ENCODE results near the gene CDH1.
A peak's percentile ranks its signal among the peaks of the same experiment; 100 is the strongest.

The CDH1 gene

DNA sequence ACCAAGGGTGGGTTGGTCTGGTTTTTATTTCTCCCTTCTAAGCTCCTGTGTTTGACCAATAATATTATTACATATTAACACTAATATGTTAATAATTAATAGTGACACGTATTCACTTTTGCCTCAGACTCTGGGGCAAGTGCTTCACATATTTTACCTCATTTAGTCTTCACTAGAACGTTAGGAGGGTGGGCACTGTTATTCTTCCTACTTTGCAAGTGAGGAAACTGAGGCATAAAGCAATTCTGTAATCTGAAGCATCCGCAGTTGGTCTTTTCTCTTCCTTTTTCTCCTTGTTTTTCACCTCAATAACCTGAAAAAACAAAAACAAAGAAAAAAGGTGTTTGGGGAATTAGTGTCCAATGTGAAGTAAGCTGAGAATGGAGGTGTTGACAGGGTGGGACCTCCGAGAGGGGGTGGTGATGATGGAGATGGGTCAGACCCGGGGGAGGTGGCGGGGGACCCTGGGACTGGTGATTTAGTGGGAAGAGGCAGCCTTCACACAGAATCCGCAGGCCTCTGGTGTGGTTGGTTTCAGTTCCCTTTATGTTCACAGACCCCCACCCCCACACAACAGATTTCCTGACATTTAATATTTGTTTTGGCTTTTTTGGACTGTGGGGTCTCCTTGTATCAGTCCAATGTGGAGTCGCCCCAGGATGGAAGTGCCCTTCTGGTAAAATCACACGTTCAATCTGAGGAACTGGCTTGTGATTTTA is 3.7 kb downstream of the CDH1 start:
- peak; percentile 99 for TF ChIP-seq SPI1 (IDR thresholded peaks at IDR 0.05; ENCODE audit: low read depth, low read length)
- no peak for TF ChIP-seq POU2F2 (IDR thresholded peaks at IDR 0.05; ENCODE audit: low read depth, low read length)
- FAIRE-seq (peak; percentile 59), DNase-seq (ENCODE audit: insufficient read length, low spot score) (no peak)

DNA sequence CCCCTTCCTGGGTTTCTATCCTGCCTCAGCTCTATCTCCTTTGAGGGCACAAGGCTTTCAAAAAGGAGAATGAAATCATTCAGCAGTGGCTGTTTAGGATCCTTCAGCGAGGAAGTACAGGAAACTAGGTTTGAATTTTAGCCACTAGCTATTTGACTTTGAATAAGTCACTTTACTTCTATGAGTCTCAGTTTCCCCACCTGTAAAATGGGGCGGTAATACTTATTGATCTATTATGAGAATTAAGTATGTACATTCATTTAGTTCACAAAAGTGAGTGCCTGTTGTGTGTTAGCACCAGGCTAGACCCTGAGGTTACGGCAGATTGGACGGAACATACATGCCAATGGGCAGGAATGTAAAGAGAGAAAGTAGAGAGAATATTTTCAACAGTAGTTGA is 6.6 kb downstream of the CDH1 start:
- no peak for FAIRE-seq
- no peak for DNase-seq (ENCODE audit: insufficient read length, low spot score)
- TF ChIP-seq POLR2AphosphoS5 (IDR thresholded peaks at IDR 0.05; ENCODE audit: low read depth, low read length) (no peak), POLR2A (IDR thresholded peaks at IDR 0.05; ENCODE audit: low read depth, low read length) (no peak), POU2F2 (IDR thresholded peaks at IDR 0.05; ENCODE audit: low read depth, low read length) (no peak), SPI1 (IDR thresholded peaks at IDR 0.05; ENCODE audit: low read depth, low read length) (no peak), PAX5 (IDR thresholded peaks at IDR 0.05; ENCODE audit: insufficient read depth, low read length, severe bottlenecking) (no peak), TAF1 (IDR thresholded peaks at IDR 0.05; ENCODE audit: low read depth, low read length) (no peak)

DNA sequence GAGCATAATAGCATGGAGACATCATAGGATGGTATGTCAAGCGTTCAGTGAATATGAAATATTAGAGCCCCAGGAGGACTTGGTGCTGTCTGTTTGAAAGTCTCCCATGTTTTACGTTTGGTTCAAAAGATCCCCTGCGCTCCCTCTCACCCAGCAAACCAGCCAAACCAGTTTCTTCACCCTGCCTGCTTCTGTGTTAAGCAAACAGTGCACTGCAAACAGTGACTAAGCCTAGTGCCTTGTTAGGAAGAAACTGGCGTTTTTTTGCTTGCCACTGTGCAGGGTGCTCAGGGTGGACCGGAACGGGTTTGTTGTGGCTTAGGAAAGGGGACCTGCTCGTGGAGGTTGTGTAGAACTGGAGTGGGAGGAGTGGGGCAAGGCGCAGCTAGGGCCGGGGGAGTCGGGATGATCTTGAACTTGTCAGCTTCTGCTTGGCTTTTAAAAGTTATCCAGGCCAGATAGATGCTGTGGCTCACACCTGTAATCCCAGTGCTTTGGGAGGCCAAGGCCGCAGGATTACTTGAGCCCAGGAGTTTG is 7.7 kb downstream of the CDH1 start:
- no peak for TF ChIP-seq SPI1 (IDR thresholded peaks at IDR 0.05; ENCODE audit: low read depth, low read length)
- FAIRE-seq = no peak
- DNase-seq (ENCODE audit: insufficient read length, low spot score) = no peak

DNA sequence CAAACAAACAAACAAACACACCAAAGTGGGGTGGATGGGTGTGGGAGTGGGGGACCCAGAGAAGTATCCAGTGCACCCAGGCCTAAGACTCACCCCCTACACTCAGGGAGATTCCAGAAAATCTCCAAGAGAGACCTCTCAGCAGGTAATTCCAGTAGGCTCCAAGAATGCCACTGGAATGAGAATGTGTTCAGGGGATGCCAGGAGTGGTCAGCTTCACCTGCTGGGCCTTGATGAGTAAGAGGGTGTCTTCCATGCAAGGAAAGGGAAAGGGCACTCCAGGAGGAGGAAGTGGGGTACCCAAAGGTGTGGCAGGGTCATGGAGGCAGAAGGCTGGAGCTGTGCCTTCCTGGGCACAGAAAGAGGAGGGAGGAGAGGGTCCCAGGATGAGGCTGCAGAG is 9.9 kb downstream of the CDH1 start:
- no peak for TF ChIP-seq TAF1 (IDR thresholded peaks at IDR 0.05; ENCODE audit: low read depth, low read length)
- no peak for TF ChIP-seq SPI1 (IDR thresholded peaks at IDR 0.05; ENCODE audit: low read depth, low read length)
- TF ChIP-seq POU2F2 (IDR thresholded peaks at IDR 0.05; ENCODE audit: low read depth, low read length) = no peak
- DNase-seq (ENCODE audit: insufficient read length, low spot score) (no peak), FAIRE-seq (no peak)

DNA sequence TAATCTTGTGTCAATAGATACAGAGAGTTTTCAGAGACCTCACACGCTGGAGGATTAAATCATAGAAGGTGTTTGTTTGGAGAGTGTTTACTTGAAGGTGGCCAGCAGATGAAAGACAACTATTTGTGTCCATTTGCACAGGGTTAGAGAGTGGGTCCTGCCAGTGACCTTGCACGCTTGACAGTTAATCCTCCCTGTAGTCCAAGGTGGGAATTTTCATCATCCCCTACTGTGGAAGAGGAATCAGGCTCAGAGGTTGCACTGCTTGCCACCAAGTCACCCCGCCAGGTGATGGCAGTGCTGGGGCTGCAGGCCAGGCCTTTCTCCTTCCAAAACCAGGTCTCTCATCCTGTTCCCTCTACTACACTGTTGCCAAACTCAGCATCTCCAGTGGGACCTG is 12.3 kb downstream of the CDH1 start:
- DNase-seq (ENCODE audit: insufficient read length, low spot score) = no peak
- no peak for TF ChIP-seq POLR2A (IDR thresholded peaks at IDR 0.05; ENCODE audit: low read depth, low read length)
- no peak for TF ChIP-seq TAF1 (IDR thresholded peaks at IDR 0.05; ENCODE audit: low read depth, low read length)
- no peak for TF ChIP-seq POLR2AphosphoS5 (IDR thresholded peaks at IDR 0.05; ENCODE audit: low read depth, low read length)
- no peak for TF ChIP-seq PAX5 (IDR thresholded peaks at IDR 0.05; ENCODE audit: insufficient read depth, low read length, severe bottlenecking)
- no peak for TF ChIP-seq POU2F2 (IDR thresholded peaks at IDR 0.05; ENCODE audit: low read depth, low read length)
- no peak for TF ChIP-seq SPI1 (IDR thresholded peaks at IDR 0.05; ENCODE audit: low read depth, low read length)
- no peak for FAIRE-seq

DNA sequence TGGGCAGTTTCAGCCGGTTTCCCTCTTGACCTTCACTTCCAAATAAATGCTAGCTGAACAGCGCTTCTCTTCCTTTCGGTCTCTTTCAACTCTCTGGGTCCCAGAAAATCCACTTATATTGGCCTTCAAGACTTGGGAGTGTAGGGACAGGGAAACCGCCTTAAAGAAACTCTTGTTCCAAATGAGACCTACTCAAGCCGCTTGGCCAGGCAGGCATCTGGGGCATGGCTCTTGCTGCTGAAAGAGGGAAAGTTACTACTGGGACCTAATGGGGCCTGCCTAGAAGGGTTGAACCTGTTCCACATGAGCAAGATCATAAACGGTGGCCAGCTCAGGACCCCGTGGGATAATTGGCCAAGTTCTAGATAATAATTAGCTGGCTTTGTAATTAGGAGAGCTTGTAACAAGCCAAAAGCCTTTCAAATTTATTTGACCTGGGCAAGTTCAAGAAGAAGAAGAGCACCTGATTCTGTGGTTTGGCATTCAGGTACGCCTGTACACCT is 13.2 kb downstream of the CDH1 start:
- no peak for FAIRE-seq
- TF ChIP-seq POLR2AphosphoS5 (IDR thresholded peaks at IDR 0.05; ENCODE audit: low read depth, low read length) (no peak), TAF1 (IDR thresholded peaks at IDR 0.05; ENCODE audit: low read depth, low read length) (no peak), PAX5 (IDR thresholded peaks at IDR 0.05; ENCODE audit: insufficient read depth, low read length, severe bottlenecking) (no peak), POLR2A (IDR thresholded peaks at IDR 0.05; ENCODE audit: low read depth, low read length) (no peak), POU2F2 (IDR thresholded peaks at IDR 0.05; ENCODE audit: low read depth, low read length) (no peak), SPI1 (IDR thresholded peaks at IDR 0.05; ENCODE audit: low read depth, low read length) (no peak)
- DNase-seq (ENCODE audit: insufficient read length, low spot score) = no peak

DNA sequence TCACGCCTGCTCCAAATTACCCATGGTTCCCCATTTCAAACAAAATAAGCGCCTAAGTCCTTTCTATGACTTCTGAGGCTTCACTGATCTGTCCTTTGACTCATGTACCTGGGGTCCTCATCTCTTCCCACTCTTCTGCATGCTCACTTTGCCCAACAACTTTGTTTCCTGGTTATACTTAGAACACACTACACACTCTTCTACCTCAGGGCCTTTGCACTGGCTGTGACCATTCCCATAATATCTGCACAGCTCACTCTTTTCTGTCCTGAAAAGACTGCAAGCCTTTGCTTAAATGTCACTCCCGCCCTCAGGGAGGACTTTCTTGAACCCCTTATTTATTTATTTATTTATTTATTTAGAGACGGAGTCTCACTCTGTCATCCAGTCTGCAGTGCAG is 14.1 kb downstream of the CDH1 start:
- TF ChIP-seq POLR2A (IDR thresholded peaks at IDR 0.05; ENCODE audit: low read depth, low read length) (no peak), PAX5 (IDR thresholded peaks at IDR 0.05; ENCODE audit: insufficient read depth, low read length, severe bottlenecking) (no peak), POLR2AphosphoS5 (IDR thresholded peaks at IDR 0.05; ENCODE audit: low read depth, low read length) (no peak), SPI1 (IDR thresholded peaks at IDR 0.05; ENCODE audit: low read depth, low read length) (no peak), TAF1 (IDR thresholded peaks at IDR 0.05; ENCODE audit: low read depth, low read length) (no peak), POU2F2 (IDR thresholded peaks at IDR 0.05; ENCODE audit: low read depth, low read length) (no peak)
- DNase-seq (ENCODE audit: insufficient read length, low spot score) (no peak), FAIRE-seq (no peak)

DNA sequence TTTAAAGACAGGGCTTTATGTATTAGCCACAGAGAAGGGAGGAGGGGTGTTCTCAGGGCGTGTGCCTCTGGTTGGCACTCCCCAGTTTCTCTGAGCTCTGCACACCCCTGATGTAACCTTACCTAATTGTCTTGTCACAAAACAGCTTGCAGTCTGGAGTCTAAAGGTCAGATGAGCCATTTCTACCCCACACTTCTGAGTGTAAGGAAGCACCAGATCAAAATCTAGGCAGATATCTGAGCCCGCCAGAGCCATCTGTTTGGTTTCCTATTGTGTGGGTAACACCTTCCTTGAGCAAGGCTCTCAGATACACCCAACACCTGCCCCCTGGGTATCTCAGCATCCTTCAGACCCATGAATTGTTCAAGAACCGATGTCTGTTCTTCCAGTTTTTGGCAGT is 15.5 kb downstream of the CDH1 start:
- FAIRE-seq = peak; percentile 60
- TF ChIP-seq SPI1 (IDR thresholded peaks at IDR 0.05; ENCODE audit: low read depth, low read length) = no peak
- TF ChIP-seq POLR2A (IDR thresholded peaks at IDR 0.05; ENCODE audit: low read depth, low read length) = no peak
- TF ChIP-seq POU2F2 (IDR thresholded peaks at IDR 0.05; ENCODE audit: low read depth, low read length) = no peak
- no peak for TF ChIP-seq POLR2AphosphoS5 (IDR thresholded peaks at IDR 0.05; ENCODE audit: low read depth, low read length)
- TF ChIP-seq TAF1 (IDR thresholded peaks at IDR 0.05; ENCODE audit: low read depth, low read length) = no peak
- no peak for TF ChIP-seq PAX5 (IDR thresholded peaks at IDR 0.05; ENCODE audit: insufficient read depth, low read length, severe bottlenecking)
- no peak for DNase-seq (ENCODE audit: insufficient read length, low spot score)

DNA sequence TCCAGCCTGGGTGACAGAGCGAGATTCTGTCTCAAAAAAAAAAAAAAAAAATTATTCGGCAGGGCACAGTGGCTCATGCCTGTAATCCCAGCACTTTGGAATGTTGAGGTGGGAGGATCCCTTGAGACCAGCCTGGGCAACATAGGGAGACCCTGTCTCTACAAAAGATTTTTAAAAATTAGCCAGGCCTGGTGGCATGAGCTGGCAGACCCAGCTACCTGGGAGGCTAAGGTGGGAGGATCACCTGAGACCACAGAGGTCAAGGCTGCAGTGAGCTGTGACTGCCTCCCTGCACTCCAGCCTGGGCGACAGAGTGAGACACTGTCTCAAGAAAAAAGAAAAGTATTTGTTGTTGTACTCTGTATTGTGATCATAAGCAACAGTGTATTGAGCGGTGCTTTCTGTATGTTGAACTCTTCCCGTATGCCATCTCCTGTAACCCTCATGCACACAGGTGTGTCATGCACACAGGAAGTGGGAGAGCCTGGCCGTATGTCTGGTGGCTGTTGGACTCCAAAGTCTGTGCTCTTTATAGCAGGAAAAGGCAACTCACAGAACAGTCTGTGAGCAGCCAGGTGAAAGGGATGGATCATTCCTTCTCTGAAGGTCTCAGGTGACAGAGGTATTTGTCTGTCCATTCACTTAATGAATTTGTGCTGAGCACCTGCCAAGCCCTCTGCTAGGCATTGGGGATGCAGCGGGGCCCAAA is 17.1 kb downstream of the CDH1 start:
- no peak for DNase-seq (ENCODE audit: insufficient read length, low spot score)
- peak; percentile 69 for FAIRE-seq

More for the DNA sequence above, 17.1 kb downstream of the CDH1 start:
- TF ChIP-seq POLR2AphosphoS5 (IDR thresholded peaks at IDR 0.05; ENCODE audit: low read depth, low read length) (no peak), POU2F2 (IDR thresholded peaks at IDR 0.05; ENCODE audit: low read depth, low read length) (no peak), POLR2A (IDR thresholded peaks at IDR 0.05; ENCODE audit: low read depth, low read length) (no peak), SPI1 (IDR thresholded peaks at IDR 0.05; ENCODE audit: low read depth, low read length) (no peak), TAF1 (IDR thresholded peaks at IDR 0.05; ENCODE audit: low read depth, low read length) (no peak), PAX5 (IDR thresholded peaks at IDR 0.05; ENCODE audit: insufficient read depth, low read length, severe bottlenecking) (no peak)

Data from GM12891 (cell line).